Neural progenitor cell (in vitro differentiated cells): Measurements from ENCODE around the gene PHTF1.

Source experiments
- EZH2 ChIP-seq: fragments of 200-600 bp; sonication (generic); IDR thresholded peaks from 2 replicates; pipeline ENCODE4 v1.6.1; 2017; ENCODE audit warnings: antibody characterized with exemption, mild to moderate bottlenecking, moderate library complexity
- EZH2phosphoT487 ChIP-seq: fragments of 200-600 bp; sonication (generic); IDR thresholded peaks from 2 replicates; pipeline ENCODE4 v1.6.1; 2017; ENCODE audit warnings: antibody characterized with exemption
- TF ChIP-seq, protein P1 (sequence below): fragments of 200-600 bp; sonication (generic); IDR thresholded peaks from 2 replicates; pipeline ENCODE4 v1.5.1; 2017; ENCODE audit warnings: antibody characterized with exemption, mild to moderate bottlenecking

- TF ChIP-seq, protein P1, sequence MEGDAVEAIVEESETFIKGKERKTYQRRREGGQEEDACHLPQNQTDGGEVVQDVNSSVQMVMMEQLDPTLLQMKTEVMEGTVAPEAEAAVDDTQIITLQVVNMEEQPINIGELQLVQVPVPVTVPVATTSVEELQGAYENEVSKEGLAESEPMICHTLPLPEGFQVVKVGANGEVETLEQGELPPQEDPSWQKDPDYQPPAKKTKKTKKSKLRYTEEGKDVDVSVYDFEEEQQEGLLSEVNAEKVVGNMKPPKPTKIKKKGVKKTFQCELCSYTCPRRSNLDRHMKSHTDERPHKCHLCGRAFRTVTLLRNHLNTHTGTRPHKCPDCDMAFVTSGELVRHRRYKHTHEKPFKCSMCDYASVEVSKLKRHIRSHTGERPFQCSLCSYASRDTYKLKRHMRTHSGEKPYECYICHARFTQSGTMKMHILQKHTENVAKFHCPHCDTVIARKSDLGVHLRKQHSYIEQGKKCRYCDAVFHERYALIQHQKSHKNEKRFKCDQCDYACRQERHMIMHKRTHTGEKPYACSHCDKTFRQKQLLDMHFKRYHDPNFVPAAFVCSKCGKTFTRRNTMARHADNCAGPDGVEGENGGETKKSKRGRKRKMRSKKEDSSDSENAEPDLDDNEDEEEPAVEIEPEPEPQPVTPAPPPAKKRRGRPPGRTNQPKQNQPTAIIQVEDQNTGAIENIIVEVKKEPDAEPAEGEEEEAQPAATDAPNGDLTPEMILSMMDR, result no peak
- TF ChIP-seq EZH2 (no peak), EZH2phosphoT487 (no peak)
Observed at GRCh38 chr1:113652771-113653170, 106.5 kb downstream of the PHTF1 start.
